PC-9 (cell line): ENCODE data around the gene CD74.

Experiments used
- EZH2 ChIP-seq: fragments of 200-600 bp; sonication (generic); IDR thresholded peaks from 2 replicates; pipeline ENCODE4 v1.8.0; 2017; ENCODE audit warnings: antibody characterized with exemption, low read depth
- TF ChIP-seq, protein P1 (sequence below): fragments of 200-600 bp; sonication (generic); conservative IDR thresholded peaks from 2 replicates; pipeline ENCODE4 v1.6.1; 2017; ENCODE audit warnings: mixed run types, antibody characterized with exemption, mild to moderate bottlenecking, moderate library complexity

DNA sequence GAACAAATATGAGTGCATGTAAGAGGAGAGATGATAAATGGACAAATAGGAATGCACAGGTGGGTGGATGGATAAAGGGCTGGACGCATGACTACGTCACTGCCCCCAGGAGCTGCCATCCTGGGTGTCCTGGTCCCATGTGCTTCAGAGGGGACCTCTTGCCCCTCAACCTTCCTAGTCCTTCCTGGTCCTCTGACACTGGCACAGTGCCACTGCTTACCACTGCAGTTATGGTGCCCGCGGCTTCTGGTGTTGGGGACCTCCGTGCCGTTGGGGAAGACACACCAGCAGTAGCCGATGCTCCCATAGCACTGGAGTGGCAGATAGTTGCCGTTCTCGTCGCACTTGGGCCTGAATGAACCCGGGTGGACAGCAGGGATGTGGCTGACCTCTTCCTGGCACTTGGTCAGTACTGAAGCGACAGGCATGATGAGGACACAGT, 9.8 kb downstream of the CD74 start:
- TF ChIP-seq, protein P1, sequence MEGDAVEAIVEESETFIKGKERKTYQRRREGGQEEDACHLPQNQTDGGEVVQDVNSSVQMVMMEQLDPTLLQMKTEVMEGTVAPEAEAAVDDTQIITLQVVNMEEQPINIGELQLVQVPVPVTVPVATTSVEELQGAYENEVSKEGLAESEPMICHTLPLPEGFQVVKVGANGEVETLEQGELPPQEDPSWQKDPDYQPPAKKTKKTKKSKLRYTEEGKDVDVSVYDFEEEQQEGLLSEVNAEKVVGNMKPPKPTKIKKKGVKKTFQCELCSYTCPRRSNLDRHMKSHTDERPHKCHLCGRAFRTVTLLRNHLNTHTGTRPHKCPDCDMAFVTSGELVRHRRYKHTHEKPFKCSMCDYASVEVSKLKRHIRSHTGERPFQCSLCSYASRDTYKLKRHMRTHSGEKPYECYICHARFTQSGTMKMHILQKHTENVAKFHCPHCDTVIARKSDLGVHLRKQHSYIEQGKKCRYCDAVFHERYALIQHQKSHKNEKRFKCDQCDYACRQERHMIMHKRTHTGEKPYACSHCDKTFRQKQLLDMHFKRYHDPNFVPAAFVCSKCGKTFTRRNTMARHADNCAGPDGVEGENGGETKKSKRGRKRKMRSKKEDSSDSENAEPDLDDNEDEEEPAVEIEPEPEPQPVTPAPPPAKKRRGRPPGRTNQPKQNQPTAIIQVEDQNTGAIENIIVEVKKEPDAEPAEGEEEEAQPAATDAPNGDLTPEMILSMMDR: no peak
- TF ChIP-seq EZH2: no peak
